Measurements from ENCODE around the gene TRIP10. TPM values are rescaled to one million over a fixed set of nuclear protein-coding genes. Genes with fewer than 3 reads are reported as not detected.
A peak's percentile ranks its signal among the peaks of the same experiment; 100 is the strongest.
"Not testable (repeated sequence)": the region's sequence is repeated elsewhere in the genome, so short reads cannot be mapped to it uniquely, and the experiment has no call there.

The TRIP10 gene
- total RNA-seq, 2 donors from 2014 or later: 38.0 to 99.4 TPM

DNA sequence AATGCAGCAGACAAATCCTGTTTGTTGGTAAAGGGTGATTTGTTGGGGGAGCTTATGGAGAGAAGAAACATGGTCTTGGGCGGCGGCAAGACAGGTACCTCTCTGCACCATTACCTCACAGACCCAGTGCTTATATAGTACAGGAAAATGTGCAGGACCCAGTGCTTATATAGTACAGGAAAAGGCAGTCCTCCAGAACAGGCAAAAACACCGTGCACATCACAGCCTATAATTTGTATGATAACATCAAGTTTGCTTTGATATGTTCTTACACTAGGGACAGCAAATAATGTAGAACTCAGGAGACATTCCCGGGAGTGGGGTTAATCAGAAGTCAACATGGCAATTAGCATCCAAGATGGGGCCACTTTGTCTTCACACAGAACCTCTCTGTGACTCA, 53.9 kb downstream of the TRIP10 start:
- no peak for ATAC-seq (replicated peaks)
- peaks cover 4% of the 10 kb centered on the region for H3K9me3 Mint-ChIP-seq
- peaks cover 42% of the 10 kb centered on the region for H3K4me1 Mint-ChIP-seq
- H3K27ac Mint-ChIP-seq: no peak overlapping the region
- H3K4me3 Mint-ChIP-seq: no peak overlapping the region
- no peaks in the 10 kb centered on the region for H3K27me3 Mint-ChIP-seq
- peaks cover 85% of the 10 kb centered on the region for H3K36me3 Mint-ChIP-seq (ENCODE audit: low read depth)

DNA sequence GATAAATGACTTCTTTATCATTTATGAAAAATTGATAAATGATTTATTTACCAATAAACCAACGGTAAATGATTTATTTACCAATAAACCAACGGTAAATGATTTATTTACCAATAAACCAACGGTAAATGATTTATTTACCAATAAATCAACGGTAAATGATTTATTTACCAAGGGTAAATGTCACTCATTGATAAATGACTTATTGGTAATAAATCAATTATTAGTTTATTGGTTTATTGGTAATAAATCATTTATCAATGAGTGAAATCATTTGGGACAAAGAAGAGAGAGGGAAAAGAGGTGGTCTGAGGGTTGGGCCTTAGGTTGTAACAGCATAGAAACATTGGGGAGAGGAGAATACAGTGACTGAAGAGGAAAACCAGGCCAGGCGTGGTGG, 54.5 kb downstream of the TRIP10 start:
- Mint-ChIP-seq H3K27ac (peak overlapping the region; percentile 19), H3K36me3 (ENCODE audit: low read depth) (peaks cover 81% of the 10 kb centered on the region), H3K4me3 (peak overlapping the region; percentile 22), H3K9me3 (peaks cover 4% of the 10 kb centered on the region), H3K4me1 (peaks cover 42% of the 10 kb centered on the region), H3K27me3 (no peaks in the 10 kb centered on the region)
- no peak for ATAC-seq (replicated peaks)

DNA sequence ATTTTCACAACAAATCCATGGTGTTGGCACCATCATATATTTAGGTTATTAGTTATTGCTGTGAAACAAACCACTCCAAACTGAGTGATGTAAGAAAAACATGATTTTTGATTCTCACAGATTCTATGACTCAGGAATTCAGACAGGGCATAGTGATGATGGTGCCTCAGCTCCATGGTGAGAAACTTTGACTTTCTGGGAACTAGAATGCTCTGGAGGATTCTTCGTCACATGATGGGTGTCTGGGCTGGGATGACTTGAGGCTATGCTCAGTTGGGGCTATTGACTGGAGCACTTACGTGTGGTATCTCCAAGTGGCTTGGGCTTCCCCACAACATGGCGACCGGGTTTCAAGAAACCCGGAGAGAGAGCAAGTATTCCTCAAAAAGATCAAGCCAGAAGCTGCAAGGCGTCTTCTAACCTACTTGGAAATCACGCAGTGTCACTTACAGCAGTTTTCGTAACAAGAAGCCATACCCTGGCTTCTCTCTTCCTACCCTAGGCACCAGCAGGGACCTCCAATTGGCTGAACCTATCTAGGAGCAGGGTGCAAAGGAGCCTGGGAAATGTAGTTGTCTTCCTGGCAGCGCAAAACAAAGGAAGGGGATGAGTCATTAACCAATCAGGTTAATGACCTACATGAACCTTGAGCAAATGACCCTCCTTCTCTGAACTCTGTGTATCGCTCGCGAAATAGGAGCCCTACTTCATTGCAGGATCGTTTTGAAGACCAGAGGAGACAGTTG, 55.4 kb downstream of the TRIP10 start:
- H3K27me3 Mint-ChIP-seq: no peaks in the 10 kb centered on the region
- no peak for ATAC-seq (replicated peaks)
- H3K27ac Mint-ChIP-seq: no peak overlapping the region
- H3K4me1 Mint-ChIP-seq: peaks cover 48% of the 10 kb centered on the region
- H3K4me3 Mint-ChIP-seq: no peak overlapping the region
- peaks cover 80% of the 10 kb centered on the region for H3K36me3 Mint-ChIP-seq (ENCODE audit: low read depth)
- peaks cover 4% of the 10 kb centered on the region for H3K9me3 Mint-ChIP-seq

DNA sequence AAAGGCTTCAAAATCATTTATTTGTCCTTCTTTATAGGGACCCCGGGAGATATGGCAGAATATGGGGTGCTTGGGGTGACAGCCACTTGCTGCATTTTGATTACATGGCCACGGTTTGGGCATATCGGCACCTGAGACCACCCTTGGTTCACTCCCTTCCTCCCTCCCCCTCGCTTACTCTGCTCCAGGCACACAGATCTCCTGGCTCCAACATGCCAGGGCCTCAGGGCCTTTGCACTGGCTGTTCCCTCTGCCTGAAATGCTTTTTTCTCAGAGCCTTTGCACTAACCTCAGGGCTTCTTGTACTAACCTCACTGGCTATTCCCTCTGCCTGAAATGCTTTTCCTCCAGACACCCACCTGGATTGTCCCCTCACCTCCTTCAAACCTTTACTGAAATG, 56.8 kb downstream of the TRIP10 start:
- Mint-ChIP-seq H3K4me3 (no peak overlapping the region), H3K36me3 (ENCODE audit: low read depth) (peaks cover 81% of the 10 kb centered on the region), H3K27me3 (no peaks in the 10 kb centered on the region), H3K27ac (no peak overlapping the region), H3K4me1 (peaks cover 54% of the 10 kb centered on the region), H3K9me3 (peaks cover 4% of the 10 kb centered on the region)
- no peak for ATAC-seq (replicated peaks)

DNA sequence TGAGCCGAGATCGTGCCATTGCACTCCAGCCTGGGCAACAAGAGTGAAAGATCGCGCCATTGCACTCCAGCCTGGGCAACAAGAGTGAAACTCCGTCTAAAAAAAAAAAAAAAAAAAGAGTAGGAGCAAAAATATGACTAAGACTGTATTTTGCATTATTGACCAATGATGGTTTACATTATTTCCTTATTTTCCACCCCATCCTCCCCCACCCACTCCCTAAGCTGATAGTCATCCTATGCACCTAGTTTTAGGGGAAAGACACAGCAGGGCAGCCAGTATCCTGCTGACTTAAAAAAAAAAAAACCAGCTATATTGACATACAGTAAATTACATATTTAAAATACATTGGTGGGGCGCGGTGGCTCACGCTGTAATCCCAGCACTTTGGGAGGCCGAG, 58.2 kb downstream of the TRIP10 start:
- H3K27ac Mint-ChIP-seq: no peak overlapping the region
- H3K4me3 Mint-ChIP-seq: peak overlapping the region; percentile 45
- peaks cover 52% of the 10 kb centered on the region for H3K4me1 Mint-ChIP-seq
- H3K9me3 Mint-ChIP-seq: peaks cover 4% of the 10 kb centered on the region
- no peaks in the 10 kb centered on the region for H3K27me3 Mint-ChIP-seq
- peak; percentile 40 for ATAC-seq (replicated peaks)
- H3K36me3 Mint-ChIP-seq (ENCODE audit: low read depth): peaks cover 80% of the 10 kb centered on the region

DNA sequence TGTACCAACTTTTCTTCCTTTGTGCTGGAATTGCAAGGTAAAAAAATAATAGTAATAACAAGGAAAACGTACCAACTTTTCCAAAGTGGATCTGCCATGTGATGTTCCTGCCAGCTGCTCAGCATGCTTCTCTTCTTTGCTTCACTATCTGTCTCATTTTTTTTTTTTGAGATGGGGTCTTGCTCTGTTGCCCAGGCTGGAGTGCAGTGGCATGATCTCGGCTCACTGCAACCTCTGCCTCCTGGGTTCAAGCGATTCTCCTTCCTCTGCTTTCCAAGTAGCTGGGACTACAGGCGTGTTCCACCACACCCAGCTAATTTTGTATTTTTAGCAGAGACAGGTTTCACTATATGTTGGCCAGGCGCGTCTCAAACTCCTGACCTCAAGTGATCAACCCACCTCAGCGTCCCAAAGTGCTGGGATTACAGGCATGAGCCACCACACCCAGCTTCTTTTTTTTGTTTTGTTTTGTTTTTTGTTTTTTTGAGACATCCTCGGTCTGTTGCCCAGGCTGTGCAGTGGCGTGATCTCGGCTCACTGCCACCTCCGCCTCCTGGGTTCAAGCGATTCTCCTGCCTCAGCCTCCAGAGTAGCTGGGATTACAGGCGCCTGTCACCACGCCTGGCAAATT, 60.8 kb downstream of the TRIP10 start:
- peak overlapping the region; percentile 91 for H3K4me3 Mint-ChIP-seq
- peaks cover 71% of the 10 kb centered on the region for H3K36me3 Mint-ChIP-seq (ENCODE audit: low read depth)
- peak overlapping the region; percentile 96 for H3K27ac Mint-ChIP-seq
- H3K9me3 Mint-ChIP-seq; H3K27me3 Mint-ChIP-seq; ATAC-seq (replicated peaks): not testable (repeated sequence)
- H3K4me1 Mint-ChIP-seq: peaks cover 49% of the 10 kb centered on the region

DNA sequence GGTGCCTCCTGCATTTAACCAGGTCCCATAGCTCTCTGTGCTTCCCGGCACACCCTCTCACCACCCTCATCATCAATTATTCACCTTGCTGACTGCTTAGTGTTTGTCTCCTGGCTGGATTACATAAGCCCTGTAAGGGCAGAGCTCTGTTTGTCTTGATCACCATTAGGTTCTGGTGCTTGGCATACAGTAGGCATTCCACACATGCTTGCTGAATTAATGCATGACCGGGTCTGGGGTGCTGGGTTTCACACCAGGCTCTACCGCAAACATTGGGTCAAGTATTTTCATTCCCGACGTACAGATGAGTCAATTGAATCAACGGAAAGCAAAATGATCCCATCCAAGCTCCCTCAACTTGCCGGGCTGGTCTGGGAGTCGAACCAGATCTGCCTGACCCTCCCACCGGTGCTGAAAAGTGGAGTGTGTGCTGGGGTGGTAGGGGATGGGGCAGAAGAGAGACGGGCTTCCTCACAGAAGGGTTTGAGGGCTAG, 61.6 kb downstream of the TRIP10 start:
- Mint-ChIP-seq H3K4me1 (peaks cover 46% of the 10 kb centered on the region), H3K9me3 (no peaks in the 10 kb centered on the region), H3K4me3 (peak overlapping the region; percentile 91), H3K27me3 (no peaks in the 10 kb centered on the region), H3K27ac (peak overlapping the region; percentile 96), H3K36me3 (ENCODE audit: low read depth) (peaks cover 64% of the 10 kb centered on the region)
- peak; percentile 40 for ATAC-seq (replicated peaks)

Other genes with a start within 250 kb of the TRIP10 start
- gene TUBB4A, start 237.4 kb upstream of the TRIP10 start, total RNA-seq: 1 to 10 TPM; 2.6 to 2.7 TPM
- 1 to 10 TPM; 2.9 to 6.0 TPM for gene TNFSF9, start 208.7 kb upstream of the TRIP10 start, total RNA-seq
- gene CD70, start 148.5 kb upstream of the TRIP10 start, total RNA-seq: 10 to 100 TPM; 41.1 to 53.1 TPM
- gene TNFSF14, start 69.5 kb upstream of the TRIP10 start, total RNA-seq: 10 to 100 TPM; 13.5 to 48.5 TPM
- 1 to 10 TPM in 1 of 2 donors, under 1 TPM in 1; 0.99 to 4.3 TPM for gene C3, start 19.0 kb upstream of the TRIP10 start, total RNA-seq
- 10 to 100 TPM; 49.8 to 64.7 TPM for gene GPR108, start 2.1 kb upstream of the TRIP10 start, total RNA-seq
- gene SH2D3A, start 27.8 kb downstream of the TRIP10 start, total RNA-seq: 10 to 100 TPM; 21.1 to 21.2 TPM
- gene VAV1, start 33.0 kb downstream of the TRIP10 start, total RNA-seq: 100 to 1,000 TPM; 110 to 114 TPM
- gene ADGRE1, start 147.9 kb downstream of the TRIP10 start, total RNA-seq: 10 to 100 TPM in 1 of 2 donors, 1 to 10 TPM in 1; 6.9 to 10.6 TPM

All from activated T-helper 17 cell treated with anti-CD3 and anti-CD28 coated beads, Interleukin-2, amount 50 U/mL, for 72 hours (primary cell).